Right forelimb (tissue), 1 donor: Measurements from ENCODE around the gene CDKN1A.

Experiments used
- DNase-seq: peaks from one replicate; pipeline ENCODE4 v3.0.0-alpha.2; 2018

Gene CDKN1A

GRCh38 chr6:36656441-36656840, 22.1 kb upstream of the CDKN1A start:
- no peak for DNase-seq

GRCh38 chr6:36657271-36657670, 21.2 kb upstream of the CDKN1A start:
- DNase-seq: no peak

GRCh38 chr6:36657942-36658544, 20.5 kb upstream of the CDKN1A start:
- no peak for DNase-seq

DNA sequence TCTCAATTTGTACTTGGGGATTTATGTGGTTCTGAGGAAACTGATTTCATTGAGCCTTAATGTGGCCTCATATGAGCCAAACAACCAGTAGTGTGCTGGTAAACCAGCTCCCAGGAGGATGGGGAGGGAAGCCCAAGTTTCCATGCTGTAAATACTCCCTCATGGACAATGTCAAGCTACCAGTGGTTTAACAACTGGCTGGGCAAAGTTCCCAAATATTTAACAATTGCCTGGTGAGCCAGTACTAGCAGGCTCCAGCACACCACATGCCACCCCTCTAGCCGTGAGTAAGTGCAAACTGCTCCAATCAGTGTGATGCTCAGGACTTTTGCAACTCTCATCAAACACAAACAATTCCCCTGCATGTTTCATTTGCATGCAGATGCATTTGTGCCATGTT, 19.2 kb upstream of the CDKN1A start:
- no peak for DNase-seq

DNA sequence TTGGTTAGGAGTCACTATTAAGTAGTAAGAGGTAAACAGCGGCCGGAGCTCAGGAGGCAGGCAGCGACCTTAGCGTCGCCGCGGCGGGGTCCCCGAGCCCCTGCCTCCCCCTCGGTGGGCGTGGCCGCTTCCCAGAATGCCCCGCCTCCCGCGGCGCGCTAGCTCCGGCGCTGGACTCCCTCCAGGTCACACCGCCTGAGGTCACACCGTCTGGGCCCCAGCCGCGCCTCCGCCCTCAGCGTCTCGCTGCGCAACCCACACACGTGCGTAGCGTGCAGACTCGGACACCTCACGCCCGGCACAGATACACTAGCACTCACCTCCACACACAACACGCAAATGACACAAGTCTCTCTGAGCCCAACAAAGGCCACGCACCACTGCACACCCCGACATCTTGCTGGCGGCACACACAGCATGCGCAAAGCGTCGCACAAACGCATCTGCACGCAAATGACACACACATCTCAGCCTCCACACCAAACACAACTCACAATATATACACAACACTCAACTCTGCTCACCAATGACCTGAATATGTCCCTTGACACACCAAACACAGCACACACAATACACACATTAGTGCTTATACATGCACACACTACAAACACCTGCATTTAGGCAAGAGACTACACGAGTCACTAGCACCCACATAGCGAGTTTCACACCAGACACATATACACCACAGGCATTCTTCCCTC, 17.6 kb upstream of the CDKN1A start:
- peak; percentile 65 for DNase-seq

- no peak for DNase-seq
These were observed 16.1 kb upstream of the CDKN1A start for GRCh38 chr6:36662380-36662779.

- no peak for DNase-seq
These were observed 15.7 kb upstream of the CDKN1A start for GRCh38 chr6:36662827-36663256.

DNA sequence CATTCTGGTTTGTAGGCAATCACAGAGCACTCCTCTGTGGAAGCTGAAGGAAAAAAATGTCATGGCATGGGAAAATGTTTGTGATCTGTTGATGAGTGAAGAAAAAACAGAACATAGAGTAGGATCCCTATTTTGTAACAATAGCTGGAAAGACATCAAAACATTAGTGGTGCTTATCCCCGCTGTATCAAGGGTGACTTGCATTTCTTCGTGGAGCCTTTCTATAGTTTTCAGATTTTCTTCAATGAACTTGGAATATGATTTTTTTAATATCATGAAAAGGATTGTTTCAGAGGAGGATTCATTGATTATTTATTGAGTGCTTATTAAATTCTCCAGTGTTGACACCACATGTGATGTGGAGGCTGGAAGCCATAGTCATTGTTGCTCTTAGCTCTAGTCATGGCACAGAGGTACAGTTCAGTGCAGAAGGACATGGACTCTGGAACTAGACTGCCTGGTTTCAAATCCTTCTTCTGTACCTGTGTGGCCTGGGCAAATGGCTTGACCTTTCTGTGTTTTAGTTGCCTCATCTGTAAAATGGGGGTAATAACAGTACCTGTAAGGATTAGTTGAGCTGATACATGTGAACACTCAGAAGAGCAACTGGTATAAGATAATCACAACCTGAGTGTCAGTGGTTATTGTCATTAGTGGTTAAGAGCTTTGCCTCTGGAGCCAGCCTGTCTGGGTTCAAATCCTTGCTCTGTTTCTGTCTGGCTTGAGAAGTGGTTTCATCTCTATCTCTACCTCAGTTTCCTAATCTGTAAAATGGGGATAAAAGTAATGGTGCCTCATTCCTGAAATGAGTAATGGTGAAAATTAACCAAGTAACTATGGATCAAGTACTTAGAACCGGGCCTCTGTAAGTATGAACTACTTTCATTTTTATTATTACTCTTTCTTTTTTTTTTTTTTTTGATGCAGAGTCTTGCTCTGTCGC, 14.7 kb upstream of the CDKN1A start:
- no peak for DNase-seq

- DNase-seq: no peak
These were observed 13.3 kb upstream of the CDKN1A start for GRCh38 chr6:36665180-36665579.

DNA sequence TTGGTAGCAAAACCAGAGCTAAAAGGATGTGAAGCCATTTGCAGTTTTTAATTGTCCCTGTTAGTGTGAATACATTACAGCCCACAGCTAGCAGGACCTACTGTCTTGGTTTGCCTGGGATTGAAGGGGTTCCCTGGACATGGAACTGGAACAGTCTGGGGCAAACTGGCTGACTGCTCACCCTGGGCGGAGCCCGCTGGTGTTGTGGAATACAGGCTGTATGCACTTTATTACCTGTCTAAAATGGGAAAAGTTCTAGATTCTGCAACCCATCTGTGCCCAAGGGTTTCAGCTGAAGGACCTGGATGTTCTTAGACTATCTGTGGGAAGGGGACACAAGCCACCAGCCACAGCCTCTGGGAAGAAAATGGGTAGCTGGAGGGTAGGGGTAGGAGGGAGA, 12.2 kb upstream of the CDKN1A start:
- no peak for DNase-seq

DNA sequence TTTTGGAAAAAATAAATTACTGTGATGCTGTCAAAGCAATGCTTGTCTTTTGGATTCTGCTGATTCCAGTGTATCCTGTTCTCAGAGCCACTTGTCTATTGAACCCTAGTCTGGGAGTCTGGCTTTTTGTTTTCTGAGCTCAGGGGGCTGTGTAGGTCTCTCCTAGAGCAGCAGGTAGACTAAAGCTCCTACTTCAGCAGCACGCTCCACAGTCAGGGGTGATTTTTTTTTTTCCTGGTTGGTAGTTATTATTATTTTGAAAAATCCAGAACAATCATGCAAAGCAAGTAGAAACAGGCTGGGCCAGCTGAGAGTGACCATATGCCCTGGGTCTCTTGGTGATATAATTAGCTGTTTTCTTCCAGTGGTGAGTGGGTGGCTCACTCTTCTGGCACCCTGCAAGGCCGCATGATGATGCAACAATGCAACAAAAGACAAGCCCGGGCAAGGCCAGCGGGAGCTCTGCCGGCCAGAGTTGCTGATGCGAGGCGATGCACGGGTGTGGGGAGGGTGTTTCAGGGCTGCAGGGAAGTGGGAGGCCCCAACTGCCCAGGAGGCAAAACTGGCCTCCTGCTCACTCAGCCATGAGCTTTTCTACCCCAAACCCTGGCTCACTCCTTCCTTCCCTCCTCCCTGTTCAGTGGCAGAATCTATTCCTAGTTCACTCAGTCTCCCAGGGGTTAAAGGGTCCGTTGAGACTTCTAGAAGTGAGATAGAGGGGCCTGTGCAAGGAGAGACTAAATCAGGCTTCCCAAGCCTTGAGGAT, 11.5 kb upstream of the CDKN1A start:
- DNase-seq: no peak

DNA sequence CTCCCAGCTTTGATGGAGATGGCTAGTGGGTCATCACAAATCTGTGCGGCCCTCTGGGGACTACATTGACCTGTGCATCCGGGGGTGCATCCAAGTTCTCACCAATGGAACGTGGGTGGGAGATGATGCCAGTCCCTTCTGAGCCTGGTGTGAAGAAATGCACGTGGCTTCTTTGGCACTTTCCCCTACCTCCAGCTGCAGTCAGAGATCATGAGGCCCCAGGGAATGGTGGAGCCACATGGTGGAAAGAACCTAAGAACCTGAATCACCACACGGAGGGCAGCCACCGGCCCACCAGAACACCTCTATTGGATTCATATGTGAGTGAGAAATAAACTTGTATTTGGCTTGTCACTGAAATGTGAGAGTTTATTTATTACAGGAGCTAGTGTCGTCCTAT, 9.9 kb upstream of the CDKN1A start:
- no peak for DNase-seq

DNA sequence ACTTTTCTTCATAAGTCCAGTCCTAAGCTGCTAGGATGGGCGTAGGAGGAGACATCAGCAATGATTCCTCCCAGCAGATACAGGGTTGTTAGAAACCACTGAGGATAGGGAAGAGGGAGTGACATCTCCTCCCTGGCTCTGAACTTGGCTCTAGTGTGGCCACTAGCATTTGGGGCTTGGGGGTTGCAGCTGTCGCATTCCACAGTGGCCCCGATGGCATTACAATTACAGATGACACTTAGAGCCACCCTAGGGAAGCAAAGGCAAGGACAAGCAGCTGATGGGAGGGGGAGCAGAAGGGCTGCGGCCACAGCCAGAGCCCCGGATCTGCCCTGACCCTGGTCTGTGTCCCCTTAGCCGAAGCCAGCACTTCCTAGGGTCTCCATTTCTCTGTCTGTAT, 9.5 kb upstream of the CDKN1A start:
- no peak for DNase-seq

GRCh38 chr6:36670271-36670670, 8.2 kb upstream of the CDKN1A start:
- DNase-seq: no peak

- DNase-seq: peak; percentile 17
These were observed 6.7 kb upstream of the CDKN1A start for GRCh38 chr6:36671687-36672375.

DNA sequence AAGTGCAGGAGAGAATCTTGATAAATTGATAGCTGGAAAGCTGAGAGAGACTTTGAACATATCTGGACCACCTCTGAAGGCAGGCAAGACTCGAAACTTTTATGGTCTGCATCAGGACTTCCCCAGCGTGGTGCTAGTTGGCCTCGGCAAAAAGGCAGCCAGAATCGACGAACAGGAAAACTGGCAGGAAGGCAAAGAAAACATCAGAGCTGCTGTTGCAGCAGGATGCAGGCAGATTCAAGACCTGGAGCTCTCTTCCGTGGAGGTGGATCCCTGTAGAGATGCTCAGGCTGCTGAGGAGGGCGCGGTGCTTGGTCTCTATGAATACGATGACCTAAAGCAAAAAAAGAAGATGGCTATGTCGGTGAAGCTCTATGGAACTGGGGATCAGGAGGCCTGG, 4.6 kb upstream of the CDKN1A start:
- DNase-seq: no peak

DNA sequence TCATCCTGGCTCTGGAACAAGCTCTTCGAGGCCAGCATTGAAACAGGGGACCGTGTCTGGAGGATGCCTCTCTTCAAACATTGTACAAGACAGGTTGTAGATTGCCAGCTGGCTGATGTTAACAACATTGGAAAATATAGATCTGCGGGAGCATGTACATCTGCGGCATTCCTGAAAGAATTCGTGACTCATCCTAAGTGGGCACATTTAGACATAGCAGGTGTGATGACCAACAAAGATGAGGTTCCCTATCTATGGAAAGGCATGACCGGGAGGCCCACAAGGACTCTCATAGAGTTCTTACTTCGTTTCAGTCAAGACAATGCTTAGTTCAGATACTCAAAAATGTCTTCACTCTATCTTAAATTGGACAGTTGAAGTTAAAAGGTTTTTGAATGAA, 3.6 kb upstream of the CDKN1A start:
- no peak for DNase-seq

GRCh38 chr6:36676141-36677058, 2.1 kb upstream of the CDKN1A start:
- DNase-seq: peak; percentile 43

- DNase-seq: peak; percentile 39
These were observed 1.3 kb upstream of the CDKN1A start for GRCh38 chr6:36677059-36677749.

DNA sequence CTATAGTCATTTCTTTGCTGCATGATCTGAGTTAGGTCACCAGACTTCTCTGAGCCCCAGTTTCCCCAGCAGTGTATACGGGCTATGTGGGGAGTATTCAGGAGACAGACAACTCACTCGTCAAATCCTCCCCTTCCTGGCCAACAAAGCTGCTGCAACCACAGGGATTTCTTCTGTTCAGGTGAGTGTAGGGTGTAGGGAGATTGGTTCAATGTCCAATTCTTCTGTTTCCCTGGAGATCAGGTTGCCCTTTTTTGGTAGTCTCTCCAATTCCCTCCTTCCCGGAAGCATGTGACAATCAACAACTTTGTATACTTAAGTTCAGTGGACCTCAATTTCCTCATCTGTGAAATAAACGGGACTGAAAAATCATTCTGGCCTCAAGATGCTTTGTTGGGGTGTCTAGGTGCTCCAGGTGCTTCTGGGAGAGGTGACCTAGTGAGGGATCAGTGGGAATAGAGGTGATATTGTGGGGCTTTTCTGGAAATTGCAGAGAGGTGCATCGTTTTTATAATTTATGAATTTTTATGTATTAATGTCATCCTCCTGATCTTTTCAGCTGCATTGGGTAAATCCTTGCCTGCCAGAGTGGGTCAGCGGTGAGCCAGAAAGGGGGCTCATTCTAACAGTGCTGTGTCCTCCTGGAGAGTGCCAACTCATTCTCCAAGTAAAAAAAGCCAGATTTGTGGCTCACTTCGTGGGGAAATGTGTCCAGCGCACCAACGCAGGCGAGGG, 594 bp upstream of the CDKN1A start:
- DNase-seq: peak; percentile 35
